Liver (tissue), 9 donors: Measurements from ENCODE around the gene CASQ2. TPM values are rescaled to one million over a fixed set of nuclear protein-coding genes. Genes with fewer than 3 reads are reported as not detected.

Experiments used
- DNase-seq: peaks from one replicate; pipeline ENCODE4 v3.0.0-alpha.2; 2017; ENCODE audit warnings: low spot score
- H3K27ac ChIP-seq, 2 donors: one replicate each; pipeline ENCODE4 v1.7.0; 2013; ENCODE audit warnings: inconsistent platforms in 2 of 2, low read length in 2 of 2, control low read depth in 1 of 2, low read depth in 1 of 2, mild to moderate bottlenecking in 1 of 2
- H3K27me3 ChIP-seq, 4 donors: one replicate each; pipeline versions ENCODE4 v1.6.1 to v1.7.0; 2013; ENCODE audit warnings: low read length in 3 of 4, inconsistent platforms in 1 of 4, mild to moderate bottlenecking in 1 of 4, moderate library complexity in 1 of 4; ENCODE audit not compliant: control insufficient read depth in 4 of 4, insufficient read depth in 4 of 4
- H3K36me3 ChIP-seq, 4 donors: one replicate each; pipeline versions ENCODE4 v1.6.1 to v1.7.0; 2013; ENCODE audit warnings: low read length in 3 of 4, mild to moderate bottlenecking in 3 of 4, low read depth in 1 of 4, moderate library complexity in 1 of 4; ENCODE audit not compliant: control insufficient read depth in 4 of 4, insufficient read depth in 3 of 4
- H3K4me1 ChIP-seq, 4 donors: one replicate each; pipeline versions ENCODE4 v1.6.1 to v1.7.0; 2013; ENCODE audit warnings: low read length in 3 of 4, mild to moderate bottlenecking in 3 of 4, moderate library complexity in 1 of 4; ENCODE audit not compliant: control insufficient read depth in 4 of 4, insufficient read depth in 4 of 4
- H3K4me3 ChIP-seq, 3 donors: one replicate each; pipeline versions ENCODE4 v1.6.1 to v1.7.0; 2013; ENCODE audit warnings: low read length in 3 of 3, control low read depth in 1 of 3, low read depth in 1 of 3, mild to moderate bottlenecking in 1 of 3
- H3K9ac ChIP-seq, 2 donors: one replicate each; pipeline ENCODE4 v1.7.0; 2013; ENCODE audit warnings: low read length in 2 of 2, mild to moderate bottlenecking in 2 of 2, moderate library complexity in 2 of 2, control low read depth in 1 of 2, low read depth in 1 of 2
- H3K9me3 ChIP-seq, 4 donors: one replicate each; pipeline versions ENCODE4 v1.6.1 to v1.7.0; 2013; ENCODE audit warnings: low read length in 3 of 4; ENCODE audit not compliant: control insufficient read depth in 4 of 4
- EGR1 ChIP-seq, 2 donors: IDR thresholded peaks; 2 replicates each; pipeline ENCODE4 v1.6.1; 2016 to 2018; ENCODE audit warnings: antibody characterized with exemption in 2 of 2, low read depth in 2 of 2
- FOXA1 ChIP-seq: IDR thresholded peaks from 2 replicates; pipeline ENCODE4 v1.6.1; 2016; ENCODE audit warnings: antibody characterized with exemption
- GABPA ChIP-seq, 2 donors: IDR thresholded peaks in 1 of 2; conservative IDR thresholded peaks in 1 of 2; 2 replicates each; pipeline ENCODE4 v1.6.1; 2016; ENCODE audit warnings: antibody characterized with exemption in 2 of 2, mild to moderate bottlenecking in 1 of 2, moderate library complexity in 1 of 2
- HNF4A ChIP-seq, 2 donors: conservative IDR thresholded peaks; 2 replicates each; pipeline ENCODE4 v1.6.1; 2016; ENCODE audit warnings: antibody characterized with exemption in 2 of 2, mild to moderate bottlenecking in 2 of 2
- HNF4G ChIP-seq: IDR thresholded peaks from 2 replicates; pipeline ENCODE4 v1.6.1; 2016; ENCODE audit warnings: antibody characterized with exemption
- JUND ChIP-seq, 2 donors: IDR thresholded peaks; 2 replicates each; pipeline ENCODE4 v1.6.1; 2016; ENCODE audit warnings: antibody characterized with exemption in 2 of 2
- NR2F2 ChIP-seq: IDR thresholded peaks from 2 replicates; pipeline ENCODE4 v1.6.1; 2016; ENCODE audit warnings: antibody characterized with exemption
- RXRA ChIP-seq, 2 donors: IDR thresholded peaks; 2 replicates each; pipeline ENCODE4 v1.6.1; 2017 to 2018; ENCODE audit warnings: antibody characterized with exemption in 2 of 2, mild to moderate bottlenecking in 1 of 2
- SP1 ChIP-seq: IDR thresholded peaks from 2 replicates; pipeline ENCODE4 v1.6.1; 2018; ENCODE audit warnings: antibody characterized with exemption, mild to moderate bottlenecking
- TAF1 ChIP-seq: conservative IDR thresholded peaks from 2 replicates; pipeline ENCODE4 v1.6.1; 2016; ENCODE audit warnings: antibody characterized with exemption, mild to moderate bottlenecking
- YY1 ChIP-seq: IDR thresholded peaks from 2 replicates; pipeline ENCODE4 v1.6.1; 2016; ENCODE audit warnings: antibody characterized with exemption, mild to moderate bottlenecking
- WGBS: extraction: QIAGEN DNeasy Blood & Tissue Kit; methylation state at CpG from one replicate; pipeline ENCODE4 v1.1.7; 2013; 5-methylcytosine and 5-hydroxymethylcytosine counted together
- polyA plus RNA-seq, 2 donors: library from polyadenylated mRNA; stranded (reverse) in 1 of 2; unstranded in 1 of 2; fragments of 200-250 nt in 1 of 2; fragments of >200 nt in 1 of 2; fragmentation: Nextera tagmentation in 1 of 2; extraction: Ambion mirVana in 1 of 2; gene quantifications; one replicate each; pipeline versions ENCODE4 v1.2.1 to v1.2.3, GENCODE V29; 2013 to 2015
- total RNA-seq, 2 donors: library from RNA; depleted of rRNA; stranded (reverse); fragments of >200 nt; gene quantifications; one replicate each; pipeline ENCODE4 v1.2.3, GENCODE V29; 2014
- TF ChIP-seq, protein P1 (sequence below): fragments of 150-350 bp; IDR thresholded peaks from 2 replicates; pipeline ENCODE4 v1.5.1; 2017; ENCODE audit warnings: improper control_type of control experiment, low read depth, low read length; ENCODE audit not compliant: missing input control
- TF ChIP-seq, protein P2 (sequence below): IDR thresholded peaks from 2 replicates; pipeline ENCODE4 v1.6.1; 2016; ENCODE audit warnings: antibody characterized with exemption
- TF ChIP-seq, protein P3 (sequence below): IDR thresholded peaks from 2 replicates; pipeline ENCODE4 v1.6.1; 2016; ENCODE audit warnings: antibody characterized with exemption
- TF ChIP-seq, protein P4 (sequence below): IDR thresholded peaks from 2 replicates; pipeline ENCODE4 v1.6.1; 2016; ENCODE audit warnings: antibody characterized with exemption, mild to moderate bottlenecking
- TF ChIP-seq, protein P5 (sequence below): IDR thresholded peaks from 2 replicates; pipeline ENCODE4 v1.6.1; 2016; ENCODE audit warnings: antibody characterized with exemption
- donor health status: healthy.
- donor health status: healthy.
- donor health status: healthy.
- donor health status: healthy.
- donor health status: healthy.

The CASQ2 gene
- total and polyA plus RNA-seq, 4 donors = 0.33 to 1.1 TPM; not detected in 2

DNA sequence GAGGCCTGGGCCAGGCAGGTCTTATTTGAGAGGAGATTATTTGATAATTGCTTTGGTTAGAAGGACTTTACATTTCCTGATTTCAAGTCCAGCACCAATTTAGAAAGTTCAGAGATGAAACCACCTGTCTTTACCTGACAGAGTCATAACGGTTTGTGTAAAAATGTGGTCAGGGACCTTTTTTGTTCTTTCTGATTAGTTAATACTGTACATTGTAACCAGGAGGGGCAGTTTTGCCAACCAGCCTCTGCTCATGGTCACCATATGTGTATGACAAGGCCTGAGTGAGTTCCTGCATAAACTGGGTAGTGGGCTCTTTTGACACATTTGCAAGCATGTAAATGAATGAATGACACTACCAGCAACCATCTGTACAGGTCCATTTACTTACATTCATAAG, 70.9 kb downstream of the CASQ2 start:
- TF ChIP-seq, protein P1, sequence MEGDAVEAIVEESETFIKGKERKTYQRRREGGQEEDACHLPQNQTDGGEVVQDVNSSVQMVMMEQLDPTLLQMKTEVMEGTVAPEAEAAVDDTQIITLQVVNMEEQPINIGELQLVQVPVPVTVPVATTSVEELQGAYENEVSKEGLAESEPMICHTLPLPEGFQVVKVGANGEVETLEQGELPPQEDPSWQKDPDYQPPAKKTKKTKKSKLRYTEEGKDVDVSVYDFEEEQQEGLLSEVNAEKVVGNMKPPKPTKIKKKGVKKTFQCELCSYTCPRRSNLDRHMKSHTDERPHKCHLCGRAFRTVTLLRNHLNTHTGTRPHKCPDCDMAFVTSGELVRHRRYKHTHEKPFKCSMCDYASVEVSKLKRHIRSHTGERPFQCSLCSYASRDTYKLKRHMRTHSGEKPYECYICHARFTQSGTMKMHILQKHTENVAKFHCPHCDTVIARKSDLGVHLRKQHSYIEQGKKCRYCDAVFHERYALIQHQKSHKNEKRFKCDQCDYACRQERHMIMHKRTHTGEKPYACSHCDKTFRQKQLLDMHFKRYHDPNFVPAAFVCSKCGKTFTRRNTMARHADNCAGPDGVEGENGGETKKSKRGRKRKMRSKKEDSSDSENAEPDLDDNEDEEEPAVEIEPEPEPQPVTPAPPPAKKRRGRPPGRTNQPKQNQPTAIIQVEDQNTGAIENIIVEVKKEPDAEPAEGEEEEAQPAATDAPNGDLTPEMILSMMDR = no peak
- no peak for TF ChIP-seq HNF4G
- TF ChIP-seq, protein P2, sequence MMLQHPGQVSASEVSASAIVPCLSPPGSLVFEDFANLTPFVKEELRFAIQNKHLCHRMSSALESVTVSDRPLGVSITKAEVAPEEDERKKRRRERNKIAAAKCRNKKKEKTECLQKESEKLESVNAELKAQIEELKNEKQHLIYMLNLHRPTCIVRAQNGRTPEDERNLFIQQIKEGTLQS = no peak
- TF ChIP-seq RXRA (IDR thresholded peaks at IDR 0.05) = no peak
- TF ChIP-seq JUND (IDR thresholded peaks at IDR 0.05) = no peak
- TF ChIP-seq, protein P3, sequence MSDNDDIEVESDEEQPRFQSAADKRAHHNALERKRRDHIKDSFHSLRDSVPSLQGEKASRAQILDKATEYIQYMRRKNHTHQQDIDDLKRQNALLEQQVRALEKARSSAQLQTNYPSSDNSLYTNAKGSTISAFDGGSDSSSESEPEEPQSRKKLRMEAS = no peak
- TF ChIP-seq FOXA1 = no peak
- TF ChIP-seq SP1 = no peak
- TF ChIP-seq HNF4A (conservative IDR thresholded peaks at IDR 0.05) = no peak
- TF ChIP-seq, protein P4, sequence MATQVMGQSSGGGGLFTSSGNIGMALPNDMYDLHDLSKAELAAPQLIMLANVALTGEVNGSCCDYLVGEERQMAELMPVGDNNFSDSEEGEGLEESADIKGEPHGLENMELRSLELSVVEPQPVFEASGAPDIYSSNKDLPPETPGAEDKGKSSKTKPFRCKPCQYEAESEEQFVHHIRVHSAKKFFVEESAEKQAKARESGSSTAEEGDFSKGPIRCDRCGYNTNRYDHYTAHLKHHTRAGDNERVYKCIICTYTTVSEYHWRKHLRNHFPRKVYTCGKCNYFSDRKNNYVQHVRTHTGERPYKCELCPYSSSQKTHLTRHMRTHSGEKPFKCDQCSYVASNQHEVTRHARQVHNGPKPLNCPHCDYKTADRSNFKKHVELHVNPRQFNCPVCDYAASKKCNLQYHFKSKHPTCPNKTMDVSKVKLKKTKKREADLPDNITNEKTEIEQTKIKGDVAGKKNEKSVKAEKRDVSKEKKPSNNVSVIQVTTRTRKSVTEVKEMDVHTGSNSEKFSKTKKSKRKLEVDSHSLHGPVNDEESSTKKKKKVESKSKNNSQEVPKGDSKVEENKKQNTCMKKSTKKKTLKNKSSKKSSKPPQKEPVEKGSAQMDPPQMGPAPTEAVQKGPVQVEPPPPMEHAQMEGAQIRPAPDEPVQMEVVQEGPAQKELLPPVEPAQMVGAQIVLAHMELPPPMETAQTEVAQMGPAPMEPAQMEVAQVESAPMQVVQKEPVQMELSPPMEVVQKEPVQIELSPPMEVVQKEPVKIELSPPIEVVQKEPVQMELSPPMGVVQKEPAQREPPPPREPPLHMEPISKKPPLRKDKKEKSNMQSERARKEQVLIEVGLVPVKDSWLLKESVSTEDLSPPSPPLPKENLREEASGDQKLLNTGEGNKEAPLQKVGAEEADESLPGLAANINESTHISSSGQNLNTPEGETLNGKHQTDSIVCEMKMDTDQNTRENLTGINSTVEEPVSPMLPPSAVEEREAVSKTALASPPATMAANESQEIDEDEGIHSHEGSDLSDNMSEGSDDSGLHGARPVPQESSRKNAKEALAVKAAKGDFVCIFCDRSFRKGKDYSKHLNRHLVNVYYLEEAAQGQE = no peak
- no peak for TF ChIP-seq EGR1 (IDR thresholded peaks at IDR 0.05; ENCODE audit: low read depth in 2 of 2)
- H3K4me3 ChIP-seq = no peak overlapping the region
- no peak overlapping the region for H3K9ac ChIP-seq
- peaks cover 0 to 5% (median 0%) of the 10 kb centered on the region in 4 donors for H3K27me3 ChIP-seq
- no peaks in the 10 kb centered on the region for H3K4me1 ChIP-seq
- 86% methylated on average over 1 of the region's 1 CpG for WGBS
- H3K36me3 ChIP-seq = no peaks in the 10 kb centered on the region
- no peak for DNase-seq
- H3K9me3 ChIP-seq = no peaks in the 10 kb centered on the region
- no peak overlapping the region for H3K27ac ChIP-seq

DNA sequence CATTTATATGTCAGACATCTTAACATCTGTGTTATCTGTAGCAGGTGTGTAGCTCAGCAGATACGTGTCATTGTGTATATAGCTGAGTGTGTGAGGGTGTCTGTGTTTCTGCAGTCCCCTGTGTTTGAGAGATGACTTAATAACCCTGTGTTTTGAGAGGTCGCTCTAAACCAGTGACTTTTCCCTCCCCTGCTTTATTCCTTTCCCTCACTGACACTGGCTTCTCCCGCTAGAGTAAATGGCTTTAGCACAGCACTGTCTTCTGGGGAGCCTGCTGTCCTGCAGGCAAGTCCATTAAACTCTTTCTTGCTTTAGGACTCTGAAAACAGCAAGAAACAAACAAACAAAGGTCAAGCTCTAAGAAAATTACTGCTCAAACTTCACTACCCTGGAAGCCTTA, 73.7 kb downstream of the CASQ2 start:
- H3K9ac ChIP-seq = no peak overlapping the region
- H3K4me1 ChIP-seq = no peaks in the 10 kb centered on the region
- TF ChIP-seq HNF4G (no peak), HNF4A (conservative IDR thresholded peaks at IDR 0.05) (no peak), JUND (IDR thresholded peaks at IDR 0.05) (no peak), GABPA (IDR thresholded peaks at IDR 0.05 in 1 of 2, conservative IDR thresholded peaks at IDR 0.05 in 1 of 2) (no peak), TAF1 (no peak), FOXA1 (no peak), EGR1 (IDR thresholded peaks at IDR 0.05; ENCODE audit: low read depth in 2 of 2) (no peak), NR2F2 (no peak), YY1 (no peak), RXRA (IDR thresholded peaks at IDR 0.05) (no peak)
- TF ChIP-seq, protein P2 = no peak
- TF ChIP-seq, protein P4 = no peak
- TF ChIP-seq, protein P5, sequence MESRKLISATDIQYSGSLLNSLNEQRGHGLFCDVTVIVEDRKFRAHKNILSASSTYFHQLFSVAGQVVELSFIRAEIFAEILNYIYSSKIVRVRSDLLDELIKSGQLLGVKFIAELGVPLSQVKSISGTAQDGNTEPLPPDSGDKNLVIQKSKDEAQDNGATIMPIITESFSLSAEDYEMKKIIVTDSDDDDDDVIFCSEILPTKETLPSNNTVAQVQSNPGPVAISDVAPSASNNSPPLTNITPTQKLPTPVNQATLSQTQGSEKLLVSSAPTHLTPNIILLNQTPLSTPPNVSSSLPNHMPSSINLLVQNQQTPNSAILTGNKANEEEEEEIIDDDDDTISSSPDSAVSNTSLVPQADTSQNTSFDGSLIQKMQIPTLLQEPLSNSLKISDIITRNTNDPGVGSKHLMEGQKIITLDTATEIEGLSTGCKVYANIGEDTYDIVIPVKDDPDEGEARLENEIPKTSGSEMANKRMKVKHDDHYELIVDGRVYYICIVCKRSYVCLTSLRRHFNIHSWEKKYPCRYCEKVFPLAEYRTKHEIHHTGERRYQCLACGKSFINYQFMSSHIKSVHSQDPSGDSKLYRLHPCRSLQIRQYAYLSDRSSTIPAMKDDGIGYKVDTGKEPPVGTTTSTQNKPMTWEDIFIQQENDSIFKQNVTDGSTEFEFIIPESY = no peak
- TF ChIP-seq, protein P3 = no peak
- TF ChIP-seq, protein P1 = no peak
- H3K27ac ChIP-seq = no peak overlapping the region
- 97% methylated on average over 3 of the region's 3 CpGs for WGBS
- no peaks in the 10 kb centered on the region for H3K9me3 ChIP-seq
- DNase-seq = no peak
- H3K27me3 ChIP-seq = no peaks in the 10 kb centered on the region
- H3K4me3 ChIP-seq = no peak overlapping the region
- peaks cover 1 to 25% (median 6%) of the 10 kb centered on the region in 4 donors for H3K36me3 ChIP-seq
